ENCODE results near the gene BBS2. TPM values are rescaled to one million over a fixed set of nuclear protein-coding genes. Genes with fewer than 3 reads are reported as not detected.

BBS2 gene
- total and polyA plus RNA-seq, 8 donors = 10.0 to 50.4 (median 16.2) TPM

- intact Hi-C loops (cut with DNase I) = no loop called here
- peaks cover 4 to 65% (median 13%) of the 10 kb centered on the region in 3 donors for H3K36me3 ChIP-seq
Observed at GRCh38 chr16:56468800-56469199, 51.0 kb downstream of the BBS2 start.

GRCh38 chr16:56466344-56466743 lies 53.5 kb downstream of the BBS2 start:
- H3K27ac ChIP-seq = no peak overlapping the region
- intact Hi-C loops (cut with DNase I) = no loop called here
- no peak for DNase-seq
- peaks cover 0 to 4% (median 0%) of the 10 kb centered on the region in 3 donors for H3K4me1 ChIP-seq
- 96% methylated on average over 2 of the region's 2 CpGs for WGBS, 2 donors
- H3K4me3 ChIP-seq = no peak overlapping the region
- no peaks in the 10 kb centered on the region for H3K9me3 ChIP-seq
- H3K27me3 ChIP-seq = no peaks in the 10 kb centered on the region
- ATAC-seq = no peak
- TF ChIP-seq CTCF (IDR thresholded peaks at IDR 0.05) = no peak
- H3K36me3 ChIP-seq = peaks cover 0 to 49% (median 12%) of the 10 kb centered on the region in 3 donors
- no peak for FAIRE-seq

More at GRCh38 chr16:56468800-56469199, 51.0 kb downstream of the BBS2 start:
- Histone ChIP-seq H3K27me3 (no peaks in the 10 kb centered on the region), H3K9me3 (no peaks in the 10 kb centered on the region), H3K27ac (no peak overlapping the region), H3K4me1 (no peaks in the 10 kb centered on the region), H3K4me3 (no peak overlapping the region)
- DNase-seq (no peak), ATAC-seq (no peak), FAIRE-seq (no peak)
- TF ChIP-seq CTCF (IDR thresholded peaks at IDR 0.05) = no peak

GRCh38 chr16:56463153-56463552 lies 56.7 kb downstream of the BBS2 start:
- Histone ChIP-seq H3K4me1 (peaks cover 0 to 4% (median 0%) of the 10 kb centered on the region in 3 donors), H3K9me3 (no peaks in the 10 kb centered on the region), H3K4me3 (no peak overlapping the region), H3K36me3 (peaks cover 0 to 32% (median 8%) of the 10 kb centered on the region in 3 donors), H3K27me3 (no peaks in the 10 kb centered on the region), H3K27ac (no peak overlapping the region)
- ATAC-seq (no peak), FAIRE-seq (no peak), DNase-seq (no peak)
- WGBS, 2 donors = 95 to 99% methylated on average over 6 of the region's 6 CpGs
- intact Hi-C loops (cut with DNase I) = no loop called here
- no peak for TF ChIP-seq CTCF (IDR thresholded peaks at IDR 0.05)

- H3K27me3 ChIP-seq = no peaks in the 10 kb centered on the region
- no peak for TF ChIP-seq CTCF (IDR thresholded peaks at IDR 0.05)
- DNase-seq (no peak), ATAC-seq (peak in 2 of 4 donors; percentile 31 to 68), FAIRE-seq (no peak)
- H3K4me3 ChIP-seq = no peak overlapping the region
- H3K4me1 ChIP-seq = peaks cover 0 to 4% (median 0%) of the 10 kb centered on the region in 3 donors
- intact Hi-C loops (cut with DNase I) = no loop called here
- H3K9me3 ChIP-seq = no peaks in the 10 kb centered on the region
- H3K27ac ChIP-seq = no peak overlapping the region
- 43 to 45% methylated on average over 3 of the region's 3 CpGs for WGBS, 2 donors
- peaks cover 0 to 26% (median 3%) of the 10 kb centered on the region in 3 donors for H3K36me3 ChIP-seq
Observed at GRCh38 chr16:56462064-56462796, 57.6 kb downstream of the BBS2 start.

GRCh38 chr16:56460101-56460500 lies 59.7 kb downstream of the BBS2 start:
- TF ChIP-seq CTCF (IDR thresholded peaks at IDR 0.05) = no peak
- no peak overlapping the region for H3K27ac ChIP-seq
- intact Hi-C loops (cut with DNase I) = no loop called here
- peaks cover 0 to 23% (median 3%) of the 10 kb centered on the region in 3 donors for H3K36me3 ChIP-seq
- no peak for DNase-seq
- H3K4me3 ChIP-seq = no peak overlapping the region
- H3K9me3 ChIP-seq = no peaks in the 10 kb centered on the region
- H3K27me3 ChIP-seq = no peaks in the 10 kb centered on the region
- peaks cover 0 to 4% (median 0%) of the 10 kb centered on the region in 3 donors for H3K4me1 ChIP-seq
- no peak for FAIRE-seq
- 91 to 97% methylated on average over 2 of the region's 2 CpGs for WGBS, 2 donors
- no peak for ATAC-seq
